ENCODE measurements around the gene SPOCD1. TPM values are rescaled to one million over a fixed set of nuclear protein-coding genes. Genes with fewer than 3 reads are reported as not detected.

SPOCD1 gene
- total and polyA plus RNA-seq, 9 donors: 0.15 to 1.7 (median 0.49) TPM; not detected in 1

GRCh38 chr1:31762323-31762722 lies 53.5 kb downstream of the SPOCD1 start:
- Histone ChIP-seq H3K4me1 (ENCODE audit: insufficient read depth) (peaks cover 14% of the 10 kb centered on the region), H3K9me3 (no peaks in the 10 kb centered on the region), H3K36me3 (no peaks in the 10 kb centered on the region), H3K27ac (no peak overlapping the region), H3K4me3 (no peak overlapping the region), H3K27me3 (no peaks in the 10 kb centered on the region)
- DNase-seq: no peak
- no peak for TF ChIP-seq EP300 (IDR thresholded peaks at IDR 0.05)
- TF ChIP-seq POLR2A (IDR thresholded peaks at IDR 0.05): no peak
- no peak for TF ChIP-seq CTCF (IDR thresholded peaks at IDR 0.05)
- WGBS, 3 donors: 38 to 48% (median 42%) methylated on average over 7 of the region's 7 CpGs
- intact Hi-C loops (cut with DNase I): no loop called here

DNA sequence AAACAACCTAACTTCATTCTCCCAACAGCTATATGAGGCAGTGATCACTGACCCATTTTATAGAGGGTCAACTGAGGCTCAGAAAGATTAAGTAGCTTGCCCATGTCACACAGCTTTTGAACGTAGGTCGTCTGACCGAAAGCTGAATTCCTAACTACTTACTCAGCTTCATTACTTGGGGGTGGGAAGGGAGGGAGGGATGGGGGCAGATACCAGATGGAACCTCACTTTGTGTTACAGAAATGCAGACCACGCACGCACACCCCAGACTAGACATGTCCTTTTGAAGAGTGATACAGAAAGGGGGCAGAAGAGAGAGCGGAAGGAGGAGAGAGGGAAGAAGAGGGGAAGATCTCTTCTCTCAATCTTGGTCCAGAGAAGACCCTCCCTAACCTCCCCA lies 53.9 kb downstream of the SPOCD1 start:
- H3K4me3 ChIP-seq: no peak overlapping the region
- WGBS, 3 donors: 53 to 65% (median 60%) methylated on average over 6 of the region's 6 CpGs
- H3K27me3 ChIP-seq: no peaks in the 10 kb centered on the region
- DNase-seq: no peak
- intact Hi-C loops (cut with DNase I): no loop called here
- TF ChIP-seq CTCF (IDR thresholded peaks at IDR 0.05) (no peak), EP300 (IDR thresholded peaks at IDR 0.05) (no peak), POLR2A (IDR thresholded peaks at IDR 0.05) (no peak)
- no peaks in the 10 kb centered on the region for H3K36me3 ChIP-seq
- no peak overlapping the region for H3K27ac ChIP-seq
- peaks cover 14% of the 10 kb centered on the region for H3K4me1 ChIP-seq (ENCODE audit: insufficient read depth)
- no peaks in the 10 kb centered on the region for H3K9me3 ChIP-seq

GRCh38 chr1:31760471-31761470 lies 55.1 kb downstream of the SPOCD1 start:
- TF ChIP-seq POLR2A (IDR thresholded peaks at IDR 0.05) (peak; percentile 13), EP300 (IDR thresholded peaks at IDR 0.05) (no peak)
- peaks cover 14% of the 10 kb centered on the region for H3K4me1 ChIP-seq (ENCODE audit: insufficient read depth)

DNA sequence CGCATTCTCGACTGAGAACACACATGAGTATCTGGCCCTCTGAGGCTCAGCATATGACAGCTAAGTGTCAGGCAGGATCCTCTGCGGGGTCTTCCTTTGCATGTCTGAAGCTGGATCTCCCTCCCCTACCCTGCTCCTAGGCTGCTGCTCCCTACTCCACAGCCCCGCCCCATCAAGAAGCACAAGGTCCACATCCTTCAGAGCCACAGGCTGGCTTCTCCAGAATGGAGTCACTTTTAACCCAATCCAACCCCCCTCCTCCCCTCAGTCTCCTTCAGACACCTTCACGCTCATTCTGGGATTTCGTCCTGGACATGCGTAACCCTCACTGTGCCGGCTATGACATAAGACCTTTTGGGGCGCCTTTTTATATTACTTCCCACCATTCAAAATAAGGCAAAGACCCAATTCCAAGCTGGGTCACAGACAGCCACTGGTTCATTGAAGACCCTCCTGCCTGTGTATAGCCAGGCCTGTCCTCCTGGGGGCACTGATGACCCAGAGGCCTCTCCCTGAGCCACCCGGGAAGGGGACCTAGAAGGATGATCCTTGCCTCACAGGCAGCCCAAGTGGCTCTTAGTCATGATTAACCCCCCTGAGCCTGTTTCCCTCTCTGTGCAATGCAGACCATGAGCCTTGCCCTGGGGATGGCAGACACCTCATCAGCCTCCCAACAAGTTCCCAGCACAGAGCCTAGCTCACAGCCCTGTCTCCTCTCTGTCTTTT lies 56.4 kb downstream of the SPOCD1 start:
- TF ChIP-seq EP300 (IDR thresholded peaks at IDR 0.05) (no peak), CTCF (IDR thresholded peaks at IDR 0.05) (no peak), POLR2A (IDR thresholded peaks at IDR 0.05) (no peak)
- intact Hi-C loops (cut with DNase I): no loop called here

More at GRCh38 chr1:31760471-31761470, 55.1 kb downstream of the SPOCD1 start:
- peak; percentile 61 to 79 (median 77) for DNase-seq
- Histone ChIP-seq H3K9me3 (no peaks in the 10 kb centered on the region), H3K27ac (no peak overlapping the region), H3K36me3 (no peaks in the 10 kb centered on the region), H3K27me3 (no peaks in the 10 kb centered on the region), H3K4me3 (peak overlapping the region; percentile 36)
- intact Hi-C loops (cut with DNase I): no loop called here
- 1 to 2% (median 1%) methylated on average over 59 to 63 of the region's 63 CpGs for WGBS, 3 donors

More for the DNA sequence above, 56.4 kb downstream of the SPOCD1 start:
- no peaks in the 10 kb centered on the region for H3K27me3 ChIP-seq
- H3K27ac ChIP-seq: no peak overlapping the region
- no peaks in the 10 kb centered on the region for H3K9me3 ChIP-seq
- peaks cover 10% of the 10 kb centered on the region for H3K4me1 ChIP-seq (ENCODE audit: insufficient read depth)
- 80 to 84% (median 83%) methylated on average over 10 of the region's 10 CpGs for WGBS, 3 donors
- H3K4me3 ChIP-seq: no peak overlapping the region
- H3K36me3 ChIP-seq: no peaks in the 10 kb centered on the region
- no peak for DNase-seq

Data from ovary (tissue), 9 donors.